Esophagus muscularis mucosa (tissue), 4 donors: ENCODE measurements around the gene MAML1. TPM values are rescaled to one million over a fixed set of nuclear protein-coding genes. Genes with fewer than 3 reads are reported as not detected.

Source experiments
- DNase-seq: peaks from one replicate; pipeline ENCODE4 v3.0.0-alpha.2; 2017; ENCODE audit errors: extremely low spot score
- H3K27ac ChIP-seq, 4 donors: fragments of 200-600 bp; sonication (generic); replicated peaks in 1 of 4; 1 replicate in 3 of 4; 2 replicates in 1 of 4; pipeline ENCODE4 v1.5.1; 2016 to 2019; ENCODE audit warnings: mild to moderate bottlenecking in 1 of 4
- H3K27me3 ChIP-seq, 4 donors: fragments of 200-600 bp; sonication (generic); one replicate each; pipeline versions ENCODE4 v1.5.1 to v1.6.0; 2016 to 2019
- H3K36me3 ChIP-seq, 4 donors: fragments of 200-600 bp; sonication (generic); one replicate each; pipeline ENCODE4 v1.5.1; 2016 to 2019
- H3K4me1 ChIP-seq, 4 donors: fragments of 200-600 bp; sonication (generic); one replicate each; pipeline ENCODE4 v1.5.1; 2016 to 2019
- H3K4me3 ChIP-seq, 4 donors: fragments of 200-600 bp; sonication (generic); 1 replicate in 2 of 4; 2 replicates in 2 of 4; pipeline ENCODE4 v1.5.1; 2016 to 2019; ENCODE audit warnings: mild to moderate bottlenecking in 4 of 4, moderate library complexity in 1 of 4
- H3K9me3 ChIP-seq, 4 donors: fragments of 200-600 bp; sonication (generic); 1 replicate in 3 of 4; 2 replicates in 1 of 4; pipeline ENCODE4 v1.5.1; 2016 to 2019
- CTCF ChIP-seq, 3 experiments: fragments of 200-600 bp in 2 of 3; fragments of 450-650 bp in 1 of 3; sonication (generic) in 2 of 3; IDR thresholded peaks; one replicate each; pipeline ENCODE4 v1.5.1; 2017 to 2019; ENCODE audit warnings: antibody characterized with exemption in 3 of 3, mild to moderate bottlenecking in 2 of 3, moderate library complexity in 1 of 3
- EP300 ChIP-seq: sonication (generic); formaldehyde crosslinking; IDR thresholded peaks from one replicate; pipeline ENCODE4 v1.6.1; 2017; ENCODE audit warnings: antibody characterized with exemption
- POLR2A ChIP-seq: fragments of 450-650 bp; IDR thresholded peaks from one replicate; pipeline ENCODE4 v1.6.1; 2017; ENCODE audit warnings: antibody characterized with exemption, moderate library complexity, mild to moderate bottlenecking, low read depth
- POLR2AphosphoS5 ChIP-seq, 2 donors: sonication (generic); formaldehyde crosslinking; IDR thresholded peaks; one replicate each; pipeline ENCODE4 v1.6.1; 2017; ENCODE audit warnings: antibody characterized with exemption in 2 of 2
- WGBS: methylation state at CpG from one replicate; pipeline ENCODE4 v1.1.5; 2018; 5-methylcytosine and 5-hydroxymethylcytosine counted together
- intact Hi-C: fragments of 100-400 bp; cut with DNase I; formaldehyde crosslinking; loops from one replicate; pipeline ENCODE4 v1.15.1; 2023
- total RNA-seq, 4 donors: library from RNA; depleted of rRNA; stranded (reverse); fragments of >200 nt; gene quantifications; one replicate each; pipeline versions ENCODE4 v1.1.0 to v1.2.1, GENCODE V29; 2016

The MAML1 gene
- total RNA-seq, 4 donors from 2014 or later = 21.4 to 60.9 (median 36.4) TPM

DNA sequence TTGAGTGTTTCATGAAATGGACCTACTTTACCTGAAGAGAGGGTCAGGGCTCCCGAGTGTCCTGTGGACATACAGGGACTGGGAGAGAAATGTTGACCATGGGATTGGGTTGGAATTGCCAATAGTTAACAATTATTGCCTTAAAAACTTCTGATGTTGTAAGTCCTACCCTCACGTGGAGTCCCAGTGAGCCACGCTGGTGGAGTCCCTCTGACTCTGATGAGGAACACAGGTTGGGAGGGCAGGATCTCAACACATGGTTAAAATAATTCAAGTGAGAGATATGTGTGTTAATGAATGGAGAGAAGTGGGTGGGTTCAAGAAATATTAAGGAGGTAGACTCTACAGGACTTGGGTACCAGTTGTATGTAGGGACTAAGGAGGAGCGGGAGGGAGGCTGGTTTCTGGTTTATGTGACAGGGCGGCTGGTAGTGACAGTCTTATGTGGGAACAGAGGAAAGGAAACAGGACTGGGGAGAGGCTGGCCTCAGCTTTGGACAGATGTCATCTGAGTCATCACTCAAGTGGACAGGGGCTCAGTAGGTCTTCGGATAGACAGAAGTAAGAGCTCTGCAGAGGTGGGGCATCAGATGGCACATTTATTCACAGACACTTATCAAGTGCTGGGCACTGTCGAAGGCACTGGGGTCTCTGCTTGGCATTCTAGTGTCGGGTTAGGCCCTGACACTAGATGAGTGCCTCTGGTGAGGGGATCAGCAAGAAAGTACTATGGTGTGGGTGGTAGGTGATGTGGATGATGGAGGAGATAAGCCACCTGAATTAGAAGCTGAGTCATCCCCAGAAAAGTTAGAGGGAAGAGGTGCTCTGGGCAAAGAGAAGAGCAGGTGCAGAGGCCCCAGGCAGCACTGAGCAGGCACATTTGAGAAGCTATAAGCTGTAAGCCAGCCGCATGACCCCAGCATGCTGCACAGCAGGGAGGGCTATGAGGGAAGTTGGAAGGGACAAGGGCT is 27.2 kb downstream of the MAML1 start:
- intact Hi-C loops = loop anchor here (5.0 to 10.0 kb wide), 2 partner anchors 37 to 145 kb away; partner anchors contain the start of gene TBC1D9B
- Histone ChIP-seq H3K4me3 (no peak overlapping the region), H3K36me3 (no peaks in the 10 kb centered on the region), H3K4me1 (peaks cover 72 to 80% (median 78%) of the 10 kb centered on the region in 4 donors), H3K27me3 (no peaks in the 10 kb centered on the region), H3K27ac (no peak overlapping the region), H3K9me3 (no peaks in the 10 kb centered on the region)
- TF ChIP-seq POLR2A (no peak), POLR2AphosphoS5 (IDR thresholded peaks at IDR 0.05) (no peak), EP300 (no peak), CTCF (IDR thresholded peaks at IDR 0.05) (no peak)
- 83% methylated on average over 9 of the region's 9 CpGs for WGBS
- DNase-seq = no peak

GRCh38 chr5:179762079-179762780 is 29.6 kb downstream of the MAML1 start:
- 50% methylated on average over 10 of the region's 10 CpGs for WGBS
- Histone ChIP-seq H3K27ac (peak overlapping the region; percentile 29 to 77 (median 52)), H3K36me3 (peaks cover 7 to 20% (median 17%) of the 10 kb centered on the region in 4 donors), H3K4me1 (peaks cover 79 to 82% (median 80%) of the 10 kb centered on the region in 4 donors), H3K4me3 (no peak overlapping the region), H3K9me3 (no peaks in the 10 kb centered on the region), H3K27me3 (no peaks in the 10 kb centered on the region)
- TF ChIP-seq POLR2AphosphoS5 (IDR thresholded peaks at IDR 0.05) (no peak), EP300 (no peak), CTCF (IDR thresholded peaks at IDR 0.05) (no peak), POLR2A (no peak)
- intact Hi-C loops = loop anchor here (5.0 to 10.0 kb wide), 2 partner anchors 35 to 143 kb away; partner anchors contain the start of gene TBC1D9B
- DNase-seq = no peak

GRCh38 chr5:179762781-179763176 is 30.2 kb downstream of the MAML1 start:
- TF ChIP-seq POLR2A = no peak
- TF ChIP-seq EP300 = no peak
- TF ChIP-seq CTCF (IDR thresholded peaks at IDR 0.05) = no peak
- TF ChIP-seq POLR2AphosphoS5 (IDR thresholded peaks at IDR 0.05) = no peak
- DNase-seq = no peak

DNA sequence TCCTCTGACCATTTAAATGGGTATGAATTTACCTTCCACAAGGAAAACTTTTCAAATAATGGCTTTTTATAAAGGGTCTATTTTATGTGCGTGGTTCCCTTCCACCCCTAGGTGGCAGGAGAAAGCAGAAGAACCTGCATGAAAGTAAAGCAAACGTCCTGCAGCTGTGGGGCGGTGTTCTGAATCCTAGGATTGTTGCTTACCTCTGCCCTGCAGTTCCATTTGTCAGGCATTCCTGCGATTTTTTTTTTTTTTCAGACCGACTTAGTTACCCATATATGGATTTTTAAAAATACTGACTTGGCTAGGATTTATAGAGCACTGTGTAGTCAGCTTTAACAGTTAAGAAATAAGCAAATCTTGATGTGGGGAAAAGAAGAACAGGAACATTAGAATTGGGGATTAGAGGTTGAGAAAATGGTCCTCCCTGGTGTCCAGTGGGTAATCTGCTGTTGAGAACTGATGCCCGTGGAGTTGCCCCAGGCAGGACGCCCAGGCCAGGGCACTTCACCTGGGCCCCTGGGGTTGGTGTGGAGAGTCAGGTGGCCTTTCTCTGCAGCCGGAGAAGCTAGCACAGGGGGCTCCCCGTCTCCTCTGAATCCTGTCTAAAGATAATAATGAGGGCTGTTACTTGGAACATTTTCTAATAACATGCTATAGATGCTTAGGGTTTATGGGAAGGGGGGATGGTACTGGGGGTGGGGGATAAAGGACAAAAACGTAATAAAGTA is 30.8 kb downstream of the MAML1 start:
- no peak for DNase-seq

More at GRCh38 chr5:179762781-179763176, 30.2 kb downstream of the MAML1 start:
- Histone ChIP-seq H3K9me3 (no peaks in the 10 kb centered on the region), H3K4me3 (no peak overlapping the region), H3K27ac (peak overlapping the region; percentile 29 to 77 (median 52)), H3K4me1 (peaks cover 74 to 87% (median 81%) of the 10 kb centered on the region in 4 donors), H3K36me3 (peaks cover 7 to 25% (median 19%) of the 10 kb centered on the region in 4 donors), H3K27me3 (no peaks in the 10 kb centered on the region)
- WGBS = 23% methylated on average over 3 of the region's 3 CpGs
- intact Hi-C loops = loop anchor here (5.0 to 10.0 kb wide), 2 partner anchors 35 to 142 kb away; partner anchors contain the start of gene TBC1D9B

More for the DNA sequence above, 30.8 kb downstream of the MAML1 start:
- Histone ChIP-seq H3K9me3 (no peaks in the 10 kb centered on the region), H3K4me3 (no peak overlapping the region), H3K27me3 (no peaks in the 10 kb centered on the region), H3K4me1 (peaks cover 72 to 93% (median 83%) of the 10 kb centered on the region in 4 donors), H3K36me3 (peaks cover 7 to 30% (median 23%) of the 10 kb centered on the region in 4 donors), H3K27ac (peak overlapping the region; percentile 51 to 77 (median 64))
- no peak for TF ChIP-seq POLR2A
- TF ChIP-seq EP300 = no peak
- TF ChIP-seq POLR2AphosphoS5 (IDR thresholded peaks at IDR 0.05) = peak; percentile 27 to 48
- peak; percentile 84 to 91 (median 89) for TF ChIP-seq CTCF (IDR thresholded peaks at IDR 0.05)
- WGBS = 11% methylated on average over 10 of the region's 10 CpGs
- intact Hi-C loops = loop anchor here (5.0 to 10.0 kb wide), 2 partner anchors 34 to 141 kb away; partner anchors contain the start of gene TBC1D9B
